HepG2 (cell line): Measurements from ENCODE around the gene EEFSEC. TPM values are rescaled to one million over a fixed set of nuclear protein-coding genes. Genes with fewer than 3 reads are reported as not detected.

Experiments used
- BRCA1 ChIP-seq: sonication (generic); formaldehyde crosslinking; IDR thresholded peaks from 2 replicates; pipeline ENCODE4 v1.4.0; 2020; ENCODE audit warnings: missing genetic modification reagents
- DPF2 ChIP-seq: sonication (generic); formaldehyde crosslinking; IDR thresholded peaks from 2 replicates; pipeline ENCODE4 v1.4.0; 2020; ENCODE audit warnings: mild to moderate bottlenecking, low read depth, missing genetic modification reagents, borderline replicate concordance
- FOXA1 ChIP-seq, 2 experiments: fragments of 450-650 bp in 1 of 2; sonication (generic) in 1 of 2; formaldehyde crosslinking in 1 of 2; IDR thresholded peaks; 2 replicates each; pipeline versions ENCODE4 v1.4.0 to v1.6.1; 2016 to 2020; ENCODE audit warnings: missing genetic modification reagents in 1 of 2
- GLI4 ChIP-seq: sonication (generic); formaldehyde crosslinking; IDR thresholded peaks from 2 replicates; pipeline ENCODE4 v1.5.1; 2020; ENCODE audit warnings: missing genetic modification reagents, mild to moderate bottlenecking, moderate library complexity, borderline replicate concordance
- HNF4A ChIP-seq: sonication (generic); formaldehyde crosslinking; IDR thresholded peaks from 2 replicates; pipeline ENCODE4 v1.4.0; 2020; ENCODE audit warnings: missing genetic modification reagents
- NR2F1 ChIP-seq, 2 experiments: fragments of 450-650 bp in 1 of 2; formaldehyde crosslinking in 1 of 2; IDR thresholded peaks; 2 replicates each; pipeline versions ENCODE4 v1.5.0 to v1.6.1; 2016 to 2020; ENCODE audit warnings: mild to moderate bottlenecking in 1 of 2, missing compliant biosample characterization in 1 of 2, missing genetic modification reagents in 1 of 2, moderate library complexity in 1 of 2
- NR2F2 ChIP-seq: IDR thresholded peaks from 2 replicates; pipeline ENCODE4 v1.6.1; 2012; ENCODE audit warnings: low read depth, inconsistent platforms, borderline replicate concordance
- PTBP1 ChIP-seq: fragments of 200-400 bp; formaldehyde crosslinking; IDR thresholded peaks from 2 replicates; pipeline ENCODE4 v1.6.1; 2018; ENCODE audit warnings: low read length, low read depth; ENCODE audit not compliant: poor library complexity, severe bottlenecking
- RFXAP ChIP-seq: sonication (generic); formaldehyde crosslinking; IDR thresholded peaks from 2 replicates; pipeline ENCODE4 v1.4.0; 2020; ENCODE audit warnings: missing genetic modification reagents, borderline replicate concordance
- SKI ChIP-seq: fragments of 450-650 bp; IDR thresholded peaks from one replicate; pipeline ENCODE4 v1.6.1; 2018; ENCODE audit warnings: mild to moderate bottlenecking; ENCODE audit not compliant: partially characterized antibody
- TBX2 ChIP-seq: sonication (generic); formaldehyde crosslinking; IDR thresholded peaks from 2 replicates; pipeline ENCODE4 v1.5.0; 2020; ENCODE audit warnings: missing genetic modification reagents, mild to moderate bottlenecking, borderline replicate concordance
- ZFYVE20 ChIP-seq: sonication (generic); formaldehyde crosslinking; IDR thresholded peaks from 2 replicates; pipeline ENCODE4 v1.8.0; 2023; ENCODE audit warnings: low read depth, mild to moderate bottlenecking, moderate library complexity, missing genetic modification reagents, borderline replicate concordance
- ZMYM4 ChIP-seq: sonication (generic); formaldehyde crosslinking; IDR thresholded peaks from 2 replicates; pipeline ENCODE4 v1.8.1; 2023; ENCODE audit warnings: mild to moderate bottlenecking, missing genetic modification reagents
- ZNF557 ChIP-seq: sonication (generic); formaldehyde crosslinking; IDR thresholded peaks from 2 replicates; pipeline ENCODE4 v1.4.0; 2020; ENCODE audit warnings: missing genetic modification reagents
- ZNF639 ChIP-seq: conservative IDR thresholded peaks from 2 replicates; pipeline ENCODE4 v1.6.1; 2018; ENCODE audit warnings: missing genetic modification reagents
- ZNF724P ChIP-seq: sonication (generic); formaldehyde crosslinking; IDR thresholded peaks from 2 replicates; pipeline ENCODE4 v1.8.0; 2022; ENCODE audit warnings: missing genetic modification reagents, borderline replicate concordance
- ZNF747 ChIP-seq: sonication (generic); formaldehyde crosslinking; IDR thresholded peaks from 2 replicates; pipeline ENCODE4 v1.8.1; 2023; ENCODE audit warnings: missing genetic modification reagents, mild to moderate bottlenecking, borderline replicate concordance
- ZNF777 ChIP-seq: sonication (generic); formaldehyde crosslinking; IDR thresholded peaks from 2 replicates; pipeline ENCODE4 v1.4.0; 2020; ENCODE audit warnings: missing genetic modification reagents
- ZNF83 ChIP-seq: sonication (generic); formaldehyde crosslinking; IDR thresholded peaks from 2 replicates; pipeline ENCODE4 v1.4.0; 2020; ENCODE audit warnings: missing genetic modification reagents, mild to moderate bottlenecking, borderline replicate concordance
- ZXDC ChIP-seq: sonication (generic); formaldehyde crosslinking; IDR thresholded peaks from 2 replicates; pipeline ENCODE4 v1.5.0; 2020; ENCODE audit warnings: mild to moderate bottlenecking, missing genetic modification reagents
- polyA plus RNA-seq, 8 experiments: library from polyadenylated mRNA; depleted of rRNA in 3 of 8; stranded (reverse) in 7 of 8; unstranded in 1 of 8; fragments of >200 nt; fragmentation: Illumina TruSeq in 4 of 8; extraction: Trizol in 4 of 8; gene quantifications; 2 replicates each; pipeline versions ENCODE4 v1.2.1 to v1.2.3, GENCODE V29; 2011 to 2016; ENCODE audit warnings: low read depth in 4 of 8, missing spikeins in 1 of 8, mixed read lengths in 1 of 8; ENCODE audit not compliant: insufficient read depth in 1 of 8
- total RNA-seq, 5 experiments: library from RNA; depleted of rRNA; stranded (reverse); fragments of >200 nt; fragmentation: Illumina TruSeq; extraction: Trizol; gene quantifications; 2 replicates each; pipeline ENCODE4 v1.2.3, GENCODE V29; 2016; ENCODE audit warnings: low read depth in 1 of 5
- TF ChIP-seq, protein P1 (sequence below): sonication (generic); formaldehyde crosslinking; conservative IDR thresholded peaks from 2 replicates; pipeline ENCODE4 v1.8.0; 2022; ENCODE audit warnings: missing genetic modification reagents
- TF ChIP-seq, protein P2 (sequence below): sonication (generic); formaldehyde crosslinking; IDR thresholded peaks from 2 replicates; pipeline ENCODE4 v1.4.0; 2020; ENCODE audit warnings: missing genetic modification reagents

EEFSEC gene
- total and polyA plus RNA-seq, 2 of the 13 experiments (the other 11 are each of a cell fraction or from before 2014, with no cell fraction given): 6.4 to 24.2 TPM

GRCh38 chr3:128353991-128354687, 200.9 kb downstream of the EEFSEC start (continued):
- TF ChIP-seq ZNF83 (CRISPR knock-in tag): no peak
- no peak for TF ChIP-seq ZMYM4 (CRISPR knock-in tag)
- peak; percentile 41 for TF ChIP-seq HNF4A (CRISPR knock-in tag)
- peak; percentile 62; the same call in 1 of the 2 replicates for TF ChIP-seq TBX2 (CRISPR knock-in tag)
- TF ChIP-seq, protein P1, sequence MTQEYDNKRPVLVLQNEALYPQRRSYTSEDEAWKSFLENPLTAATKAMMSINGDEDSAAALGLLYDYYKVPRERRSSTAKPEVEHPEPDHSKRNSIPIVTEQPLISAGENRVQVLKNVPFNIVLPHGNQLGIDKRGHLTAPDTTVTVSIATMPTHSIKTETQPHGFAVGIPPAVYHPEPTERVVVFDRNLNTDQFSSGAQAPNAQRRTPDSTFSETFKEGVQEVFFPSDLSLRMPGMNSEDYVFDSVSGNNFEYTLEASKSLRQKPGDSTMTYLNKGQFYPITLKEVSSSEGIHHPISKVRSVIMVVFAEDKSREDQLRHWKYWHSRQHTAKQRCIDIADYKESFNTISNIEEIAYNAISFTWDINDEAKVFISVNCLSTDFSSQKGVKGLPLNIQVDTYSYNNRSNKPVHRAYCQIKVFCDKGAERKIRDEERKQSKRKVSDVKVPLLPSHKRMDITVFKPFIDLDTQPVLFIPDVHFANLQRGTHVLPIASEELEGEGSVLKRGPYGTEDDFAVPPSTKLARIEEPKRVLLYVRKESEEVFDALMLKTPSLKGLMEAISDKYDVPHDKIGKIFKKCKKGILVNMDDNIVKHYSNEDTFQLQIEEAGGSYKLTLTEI (CRISPR knock-in tag): no peak
- TF ChIP-seq ZNF724P: no peak; the same call in 1 of the 2 replicates
- TF ChIP-seq SKI: peak; percentile 71
- TF ChIP-seq PTBP1: no peak
- no peak for TF ChIP-seq ZNF557 (CRISPR knock-in tag)
- no peak for TF ChIP-seq BRCA1 (CRISPR knock-in tag)
- no peak for TF ChIP-seq FOXA1 (IDR thresholded peaks at IDR 0.05)
- 0 out of 2 replicates have a peak, but pooled peaks have one; percentile 30 for TF ChIP-seq FOXA1 (CRISPR knock-in tag; IDR thresholded peaks at IDR 0.05)
- no peak for TF ChIP-seq ZNF777 (CRISPR knock-in tag)
- no peak for TF ChIP-seq RFXAP (CRISPR knock-in tag)
- TF ChIP-seq DPF2 (CRISPR knock-in tag): 0 out of 2 replicates have a peak, but pooled peaks have one; percentile 26
- no peak for TF ChIP-seq ZFYVE20 (CRISPR knock-in tag)
- no peak for TF ChIP-seq ZXDC
- peak; percentile 85 for TF ChIP-seq NR2F2
- TF ChIP-seq ZNF747 (CRISPR knock-in tag): peak; percentile 56
- TF ChIP-seq, protein P2, sequence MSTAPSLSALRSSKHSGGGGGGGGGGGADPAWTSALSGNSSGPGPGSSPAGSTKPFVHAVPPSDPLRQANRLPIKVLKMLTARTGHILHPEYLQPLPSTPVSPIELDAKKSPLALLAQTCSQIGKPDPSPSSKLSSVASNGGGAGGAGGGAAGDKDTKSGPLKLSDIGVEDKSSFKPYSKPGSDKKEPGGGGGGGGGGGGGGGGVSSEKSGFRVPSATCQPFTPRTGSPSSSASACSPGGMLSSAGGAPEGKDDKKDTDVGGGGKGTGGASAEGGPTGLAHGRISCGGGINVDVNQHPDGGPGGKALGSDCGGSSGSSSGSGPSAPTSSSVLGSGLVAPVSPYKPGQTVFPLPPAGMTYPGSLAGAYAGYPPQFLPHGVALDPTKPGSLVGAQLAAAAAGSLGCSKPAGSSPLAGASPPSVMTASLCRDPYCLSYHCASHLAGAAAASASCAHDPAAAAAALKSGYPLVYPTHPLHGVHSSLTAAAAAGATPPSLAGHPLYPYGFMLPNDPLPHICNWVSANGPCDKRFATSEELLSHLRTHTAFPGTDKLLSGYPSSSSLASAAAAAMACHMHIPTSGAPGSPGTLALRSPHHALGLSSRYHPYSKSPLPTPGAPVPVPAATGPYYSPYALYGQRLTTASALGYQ (CRISPR knock-in tag): no peak
- TF ChIP-seq ZNF639 (CRISPR knock-in tag): no peak
- no peak for TF ChIP-seq GLI4 (CRISPR knock-in tag)
- 0 out of 4 replicates have a peak, but pooled peaks of 1 of the 2 experiments have one; percentile 37 for TF ChIP-seq NR2F1 (CRISPR knock-in tag; IDR thresholded peaks at IDR 0.05)
